GM18520 (cell line): ENCODE data around the gene SLC35D3.
"Not testable (repeated sequence)": the region's sequence is repeated elsewhere in the genome, so short reads cannot be mapped to it uniquely, and the experiment has no call there.

Experiments
- ATAC-seq: cut with Tn5 transposase; IDR thresholded peaks from one replicate; pipeline ENCODE4 v1.9.1; 2021; ENCODE audit not compliant: unreplicated experiment

SLC35D3 gene

DNA sequence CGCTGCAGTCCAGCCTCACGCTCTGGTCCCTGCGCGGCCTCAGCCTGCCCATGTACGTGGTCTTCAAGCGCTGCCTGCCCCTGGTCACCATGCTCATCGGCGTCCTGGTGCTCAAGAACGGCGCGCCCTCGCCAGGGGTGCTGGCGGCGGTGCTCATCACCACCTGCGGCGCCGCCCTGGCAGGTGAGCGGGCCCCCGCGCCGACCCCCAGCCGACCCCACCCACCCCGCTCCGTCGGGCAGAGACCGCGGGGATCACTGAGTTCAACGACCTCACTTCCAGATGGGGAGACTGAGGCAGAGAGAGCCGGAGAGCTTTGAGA is 545 bp downstream of the SLC35D3 start:
- ATAC-seq, result no peak

DNA sequence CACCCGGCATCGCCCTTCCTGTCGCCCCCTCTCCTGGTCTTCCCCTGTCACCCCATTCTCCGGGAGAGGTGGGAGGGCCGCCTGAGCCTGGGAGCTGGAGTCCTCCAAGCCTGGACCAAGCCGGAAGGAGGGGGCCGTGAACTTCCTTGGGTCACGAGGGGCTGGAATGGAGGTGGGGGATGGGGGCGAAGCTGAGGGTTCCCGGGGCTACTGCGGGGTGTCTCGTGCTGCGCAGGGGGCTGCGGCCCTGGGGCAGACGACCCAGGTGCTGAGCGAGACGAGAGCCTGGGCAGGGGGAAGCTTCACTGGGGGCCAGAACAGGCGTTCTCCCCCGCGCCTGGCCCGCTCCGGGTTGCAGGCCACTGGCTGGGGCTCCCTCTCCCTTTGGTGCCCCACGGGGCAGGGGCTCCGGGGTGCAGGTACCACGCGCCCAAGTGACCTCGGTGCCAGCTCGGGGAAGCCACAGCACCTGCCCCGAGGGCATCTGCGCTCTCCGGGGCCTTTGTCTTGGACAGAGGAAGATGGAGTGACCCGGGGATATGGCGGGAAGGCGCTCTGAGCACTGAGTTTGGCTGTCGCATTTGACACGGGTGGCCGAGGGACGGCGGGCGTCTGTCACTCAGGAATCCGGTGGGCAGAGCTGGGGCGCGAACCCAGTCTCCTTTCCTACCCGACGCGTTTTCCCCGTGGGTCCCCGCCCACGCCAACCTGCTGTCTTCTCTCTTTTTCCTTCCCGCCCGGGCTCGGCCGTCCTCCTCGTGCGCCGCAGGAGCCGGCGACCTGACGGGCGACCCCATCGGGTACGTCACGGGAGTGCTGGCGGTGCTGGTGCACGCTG is 1.2 kb downstream of the SLC35D3 start:
- no peak for ATAC-seq

DNA sequence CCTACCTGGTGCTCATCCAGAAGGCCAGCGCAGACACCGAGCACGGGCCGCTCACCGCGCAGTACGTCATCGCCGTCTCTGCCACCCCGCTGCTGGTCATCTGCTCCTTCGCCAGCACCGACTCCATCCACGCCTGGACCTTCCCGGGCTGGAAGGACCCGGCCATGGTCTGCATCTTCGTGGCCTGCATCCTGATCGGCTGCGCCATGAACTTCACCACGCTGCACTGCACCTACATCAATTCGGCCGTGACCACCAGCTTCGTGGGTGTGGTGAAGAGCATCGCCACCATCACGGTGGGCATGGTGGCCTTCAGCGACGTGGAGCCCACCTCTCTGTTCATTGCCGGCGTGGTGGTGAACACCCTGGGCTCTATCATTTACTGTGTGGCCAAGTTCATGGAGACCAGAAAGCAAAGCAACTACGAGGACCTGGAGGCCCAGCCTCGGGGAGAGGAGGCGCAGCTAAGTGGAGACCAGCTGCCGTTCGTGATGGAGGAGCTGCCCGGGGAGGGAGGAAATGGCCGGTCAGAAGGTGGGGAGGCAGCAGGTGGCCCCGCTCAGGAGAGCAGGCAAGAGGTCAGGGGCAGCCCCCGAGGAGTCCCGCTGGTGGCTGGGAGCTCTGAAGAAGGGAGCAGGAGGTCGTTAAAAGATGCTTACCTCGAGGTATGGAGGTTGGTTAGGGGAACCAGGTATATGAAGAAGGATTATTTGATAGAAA is 2.0 kb downstream of the SLC35D3 start:
- ATAC-seq, result no peak

DNA sequence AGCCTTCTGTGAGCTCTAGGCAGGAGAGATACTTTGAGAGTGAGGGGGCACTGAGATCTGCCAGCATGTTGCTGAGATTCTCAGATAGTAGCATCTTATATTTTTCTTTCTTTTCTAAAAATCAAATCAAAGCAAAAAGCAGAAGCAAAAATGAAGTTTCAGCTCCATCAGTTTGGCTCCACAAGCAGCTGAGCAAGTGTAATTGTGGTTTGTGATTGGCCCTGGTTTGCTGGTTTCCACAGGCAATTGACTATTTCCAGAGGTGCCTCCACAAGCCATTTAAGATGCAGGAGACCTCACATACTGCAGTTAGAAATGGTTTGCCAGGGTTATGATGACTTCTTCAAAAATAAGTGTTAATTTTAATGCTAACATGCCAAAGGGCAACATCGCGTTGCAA is 4.3 kb downstream of the SLC35D3 start:
- no peak for ATAC-seq

DNA sequence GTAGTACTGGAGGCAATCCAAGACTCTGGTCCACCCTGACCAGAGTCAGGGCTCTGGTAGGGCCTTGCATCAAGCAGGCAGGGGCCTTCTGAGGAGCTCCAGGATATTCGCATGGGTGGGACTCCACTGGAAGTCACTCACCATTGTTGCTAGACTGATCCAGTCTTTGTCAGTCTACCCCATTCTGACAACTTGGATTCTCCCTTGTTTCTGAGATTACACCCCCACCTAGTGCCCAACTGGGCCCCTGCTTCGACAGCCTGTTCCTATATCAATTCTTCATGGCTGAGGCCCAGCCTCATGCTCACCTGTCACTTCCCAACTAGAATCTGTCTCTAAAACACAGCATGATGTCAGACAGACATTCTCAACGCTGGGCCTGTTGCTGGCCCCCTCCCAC is 5.2 kb downstream of the SLC35D3 start:
- no peak for ATAC-seq

DNA sequence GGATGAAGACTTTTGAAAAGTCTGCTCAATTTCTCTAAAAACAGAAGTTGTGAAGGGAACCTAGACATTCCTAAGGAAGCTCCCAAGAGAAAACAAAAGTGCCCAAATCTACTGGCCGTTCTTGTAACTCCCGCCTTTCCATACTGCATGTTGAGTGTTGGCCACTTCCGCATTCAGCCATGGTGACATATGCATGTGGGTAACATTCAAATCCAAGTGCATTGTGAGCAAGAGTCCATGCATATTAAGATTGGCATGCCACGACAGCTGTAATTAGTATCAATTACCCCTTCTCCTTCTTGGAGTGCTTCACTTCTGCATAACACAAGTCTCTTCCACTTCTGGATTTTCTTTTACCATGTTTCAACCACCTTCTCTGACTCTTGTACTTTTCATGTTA is 8.4 kb downstream of the SLC35D3 start:
- no peak for ATAC-seq

DNA sequence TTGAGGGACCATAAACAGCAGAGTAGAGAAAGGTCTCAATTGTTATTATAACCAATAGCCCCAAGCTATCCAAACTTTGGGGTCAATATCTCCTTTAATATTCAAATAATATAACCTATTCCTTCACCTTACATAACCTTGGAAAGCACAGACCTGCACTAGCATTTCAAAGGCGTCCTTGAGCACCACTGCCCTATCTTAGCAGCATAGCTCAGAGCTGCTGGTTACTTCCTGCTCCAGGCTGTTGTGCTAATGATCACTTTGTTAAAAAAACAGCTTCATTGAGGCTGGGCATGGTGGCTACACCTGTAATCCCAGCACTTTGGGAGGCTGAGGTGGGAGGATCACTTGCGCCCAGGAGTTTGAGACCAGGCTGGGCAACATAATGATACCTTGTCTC is 10.5 kb downstream of the SLC35D3 start:
- no peak for ATAC-seq

DNA sequence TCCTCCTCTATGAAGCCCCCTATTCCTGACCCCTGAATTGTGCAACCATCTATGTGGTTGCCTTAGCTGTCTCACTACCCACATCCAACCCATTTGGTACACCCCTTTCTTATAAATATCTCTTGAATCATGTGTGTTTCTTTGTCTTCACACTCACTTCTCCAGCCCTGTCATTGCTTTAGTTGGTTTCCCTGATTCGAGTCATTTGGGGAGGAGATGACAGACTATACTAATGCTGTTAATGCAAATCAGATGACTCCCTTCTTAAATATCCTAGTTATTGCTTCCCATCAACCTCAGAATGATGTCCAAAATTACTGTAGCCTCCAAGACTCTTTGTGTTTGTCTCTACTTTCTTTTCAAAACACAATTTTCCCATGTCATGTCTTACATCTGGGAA is 23.0 kb downstream of the SLC35D3 start:
- ATAC-seq, result no peak

DNA sequence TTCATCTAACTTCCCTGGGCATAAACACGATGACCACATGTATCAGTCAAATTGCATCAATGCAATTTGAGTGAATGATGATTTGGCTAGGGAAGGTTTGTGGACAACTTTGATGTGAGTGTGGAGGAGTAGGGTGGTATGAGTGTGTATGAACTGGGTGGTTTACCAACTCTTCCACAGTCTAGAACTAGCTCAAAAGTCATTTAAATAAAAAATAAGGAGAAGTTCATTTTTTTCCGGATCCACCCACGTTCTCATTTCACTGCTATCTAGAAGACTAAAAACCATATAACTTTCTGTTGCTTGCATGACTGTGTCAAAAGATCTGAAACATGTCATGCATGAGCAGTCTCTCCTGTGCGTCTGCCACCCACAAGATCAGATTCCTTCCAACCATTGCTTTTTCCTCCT is 23.6 kb downstream of the SLC35D3 start:
- ATAC-seq, result no peak

DNA sequence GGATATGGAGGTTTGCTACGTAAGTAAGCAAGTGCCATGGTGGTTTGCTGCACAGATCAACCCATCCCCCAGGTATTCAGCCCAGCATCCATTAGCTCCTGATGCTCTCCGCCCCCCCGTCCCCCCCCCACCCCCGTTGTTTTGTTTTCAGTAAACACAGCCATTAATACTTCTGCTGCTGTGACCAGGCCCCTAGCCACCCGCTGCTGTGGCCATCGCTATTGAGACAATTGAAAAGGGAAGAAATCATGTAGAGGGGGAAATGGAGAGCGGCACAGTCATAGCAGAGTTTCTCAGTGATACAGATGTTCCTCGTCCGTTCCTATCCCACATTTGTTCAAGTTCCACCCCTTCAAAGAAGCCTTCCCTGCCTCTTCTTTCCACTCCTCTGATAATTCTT is 24.9 kb downstream of the SLC35D3 start:
- ATAC-seq, result no peak

DNA sequence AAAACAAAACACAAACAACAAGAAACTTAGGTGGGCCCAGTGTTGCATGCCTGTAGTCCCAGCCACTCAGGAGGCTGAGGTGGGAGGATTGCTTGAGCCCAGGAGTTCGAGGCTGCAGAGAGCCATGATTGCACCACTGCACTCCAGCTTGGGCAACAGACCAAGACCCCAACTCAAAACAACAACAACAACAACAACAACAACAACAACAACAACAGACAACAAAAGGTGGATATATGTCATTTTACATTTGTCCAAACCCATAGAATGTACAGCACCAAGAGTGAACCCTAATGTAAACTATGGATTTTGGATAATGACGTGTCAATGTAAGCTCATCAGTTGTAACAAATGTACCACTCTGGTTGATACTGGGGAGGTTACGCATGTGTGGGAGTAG is 27.9 kb downstream of the SLC35D3 start:
- not testable (repeated sequence) for ATAC-seq

DNA sequence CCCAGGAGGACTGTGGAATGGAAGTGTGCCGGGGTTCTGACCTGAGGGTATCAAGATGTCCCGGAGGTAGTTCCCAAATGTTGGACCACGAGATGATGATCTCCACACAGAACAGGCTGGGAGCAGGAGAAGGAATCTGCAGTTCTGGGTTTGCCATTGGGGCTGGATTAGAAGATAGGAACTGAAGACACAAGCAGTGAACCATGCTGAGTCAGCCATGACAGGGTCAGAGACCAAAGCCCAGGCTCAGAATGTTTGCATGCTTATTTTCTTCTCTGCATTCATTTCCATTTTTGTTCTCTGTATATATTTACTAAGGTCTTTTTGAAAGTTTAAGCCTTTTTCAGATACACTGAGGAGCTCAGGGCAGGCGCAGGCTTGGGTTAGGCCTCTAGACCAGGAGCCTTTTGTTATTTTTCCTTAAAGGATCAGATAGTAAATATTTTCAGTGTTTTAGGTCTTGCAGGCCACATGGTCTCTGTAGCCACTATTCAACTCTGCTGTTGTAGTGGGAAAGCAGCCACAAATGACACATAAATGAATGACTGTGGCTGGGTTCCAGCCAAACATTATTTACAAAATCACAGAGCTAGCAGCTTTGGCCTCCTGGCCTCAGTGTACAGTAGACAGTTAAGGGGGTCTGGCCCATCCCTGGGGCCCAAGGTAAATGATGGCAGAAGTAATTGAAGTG is 28.5 kb downstream of the SLC35D3 start:
- no peak for ATAC-seq

DNA sequence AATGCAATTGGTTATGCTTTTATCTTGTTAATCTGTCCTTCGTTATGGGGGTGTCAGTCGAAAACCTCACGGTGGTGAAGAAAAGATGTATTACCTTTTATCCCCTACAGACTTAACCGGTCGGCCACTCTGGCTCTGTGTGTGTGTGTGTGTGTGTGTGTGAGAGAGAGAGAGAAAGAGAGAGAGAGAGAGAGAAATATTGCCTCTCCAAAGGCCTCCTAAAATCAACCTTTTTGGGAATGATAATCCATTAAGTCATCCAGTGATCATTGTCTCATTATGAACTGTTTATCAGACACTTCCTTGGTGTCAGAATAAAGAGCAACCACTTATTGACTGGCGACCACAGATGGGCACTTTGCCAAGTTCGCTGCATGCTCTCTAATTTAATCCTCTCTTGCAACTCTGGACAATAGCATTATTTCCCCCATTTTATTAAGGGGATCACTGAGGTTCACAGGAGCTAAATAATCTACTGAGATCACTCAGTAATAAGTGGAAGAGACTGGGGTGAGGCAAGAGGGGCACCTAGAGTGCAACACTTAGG is 30.7 kb downstream of the SLC35D3 start:
- no peak for ATAC-seq

DNA sequence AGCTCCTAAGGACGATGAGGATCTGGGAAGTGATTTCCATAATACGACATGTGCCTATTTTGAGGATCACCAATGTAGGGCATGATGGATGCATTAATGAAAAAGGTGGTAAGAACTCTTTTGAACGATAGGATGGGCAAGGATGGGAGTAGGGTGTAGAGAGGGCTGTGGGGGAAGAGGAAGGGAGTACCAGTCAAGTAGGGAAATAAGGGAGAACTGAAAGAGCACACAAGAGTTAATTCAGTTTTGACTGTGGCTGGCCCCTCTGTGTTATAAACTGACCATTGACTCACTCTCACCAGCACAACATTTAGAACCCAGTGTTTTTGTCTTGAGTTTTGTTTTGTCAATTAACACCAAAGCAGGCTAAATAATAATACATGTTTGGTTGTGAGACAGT is 33.0 kb downstream of the SLC35D3 start:
- no peak for ATAC-seq

DNA sequence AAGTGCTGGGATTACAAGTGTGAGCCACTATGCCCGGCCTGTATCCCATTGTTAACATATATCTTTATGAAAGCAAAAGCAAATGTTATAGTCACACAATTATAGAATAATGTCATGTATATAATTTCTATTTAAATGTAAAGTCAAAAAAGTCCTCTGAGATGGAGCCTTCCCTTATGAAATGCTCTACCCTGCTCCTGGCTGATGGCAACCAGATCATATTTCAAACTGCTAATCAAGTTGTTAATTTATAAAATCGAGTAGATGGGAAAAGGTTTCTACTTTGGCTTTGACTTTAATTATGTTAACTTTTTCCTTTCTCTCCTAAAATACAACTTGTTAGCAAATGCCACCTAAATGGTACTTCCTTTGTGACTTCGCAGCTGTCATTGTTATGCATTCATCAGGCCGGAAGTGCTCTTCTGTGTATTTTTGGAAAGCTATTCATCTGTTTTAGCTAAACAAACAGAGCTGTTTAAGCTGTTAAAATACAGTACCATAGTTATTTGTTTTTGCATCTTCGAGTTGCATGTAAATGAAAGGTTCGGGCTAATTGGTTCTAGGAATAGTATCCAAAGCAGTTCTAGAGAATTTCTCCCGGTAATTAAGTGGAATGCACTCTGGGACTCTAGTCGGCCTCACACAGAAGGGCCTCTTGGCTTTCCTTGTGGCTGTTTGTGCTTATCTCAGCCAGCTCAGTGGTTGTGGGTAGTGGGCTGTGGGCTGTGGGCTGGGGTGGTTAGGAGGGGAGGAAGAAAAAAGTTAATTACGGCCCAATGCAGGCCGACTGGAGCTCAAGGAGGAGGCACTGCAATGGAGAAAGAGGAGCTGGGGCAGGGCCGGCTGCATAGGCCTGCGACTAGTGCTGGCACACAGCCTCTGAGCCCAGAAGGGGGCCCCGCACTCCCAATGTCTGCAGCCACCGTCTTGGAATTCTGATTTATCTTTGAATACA is 34.8 kb downstream of the SLC35D3 start:
- ATAC-seq, result no peak

DNA sequence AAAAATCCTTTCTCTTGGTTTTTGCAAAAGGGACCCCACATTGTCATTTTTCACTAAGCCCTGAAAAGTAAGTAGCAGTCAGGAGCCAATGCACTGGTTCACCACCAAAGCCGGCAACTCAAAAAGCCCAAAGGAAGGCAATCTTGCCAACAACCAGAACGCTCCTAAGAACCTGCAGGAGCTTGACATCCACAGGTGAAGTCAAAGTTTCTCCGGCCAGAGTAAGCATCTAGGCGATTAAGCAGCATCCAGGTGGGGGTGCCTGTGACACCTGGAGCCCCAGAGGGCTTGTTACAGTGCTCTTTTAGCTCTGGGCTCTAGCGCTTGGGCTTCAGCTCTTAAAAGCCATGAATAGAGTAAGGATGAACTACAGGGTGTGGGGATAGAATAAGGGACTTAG is 36.1 kb downstream of the SLC35D3 start:
- no peak for ATAC-seq

DNA sequence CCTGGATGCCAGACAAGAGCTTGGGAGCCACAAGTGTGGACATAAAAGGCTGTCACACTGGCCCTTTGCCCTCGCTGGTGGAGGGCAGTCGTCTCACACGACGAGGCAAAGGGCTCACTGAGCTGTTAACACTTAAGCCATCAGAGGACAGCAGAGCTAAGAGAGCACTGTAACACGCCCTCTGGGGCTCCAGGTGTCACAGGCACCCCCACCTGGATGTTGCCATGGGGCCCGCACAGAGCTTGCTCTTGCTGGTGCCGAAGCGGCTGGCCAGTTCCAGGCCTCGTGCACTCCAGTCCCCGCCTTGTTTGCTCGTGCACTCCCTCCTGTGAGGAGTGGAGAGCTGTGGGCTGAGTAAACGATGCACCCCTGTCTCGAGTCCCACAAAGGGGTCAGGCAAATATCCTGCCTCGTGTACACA is 37.4 kb downstream of the SLC35D3 start:
- no peak for ATAC-seq

DNA sequence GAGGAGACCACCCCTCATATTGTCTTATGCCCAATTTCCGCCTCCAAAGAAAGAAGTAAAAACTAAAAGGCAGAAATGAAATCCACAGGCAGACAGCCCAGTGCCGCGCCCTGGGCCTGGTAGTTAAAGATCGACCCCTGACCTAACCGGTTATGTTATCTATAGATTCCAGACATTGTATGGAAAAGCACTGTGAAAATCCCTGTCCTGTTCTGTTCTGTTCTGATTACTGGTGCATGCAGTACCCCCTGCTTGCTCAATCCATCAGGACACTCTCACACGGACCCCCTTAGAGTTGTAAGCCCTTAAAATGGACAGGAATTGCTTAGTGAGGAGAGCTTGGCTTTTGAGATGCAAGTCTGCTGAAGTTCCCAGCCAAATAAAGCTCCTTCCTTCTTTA is 37.8 kb downstream of the SLC35D3 start:
- ATAC-seq, result not testable (repeated sequence)

DNA sequence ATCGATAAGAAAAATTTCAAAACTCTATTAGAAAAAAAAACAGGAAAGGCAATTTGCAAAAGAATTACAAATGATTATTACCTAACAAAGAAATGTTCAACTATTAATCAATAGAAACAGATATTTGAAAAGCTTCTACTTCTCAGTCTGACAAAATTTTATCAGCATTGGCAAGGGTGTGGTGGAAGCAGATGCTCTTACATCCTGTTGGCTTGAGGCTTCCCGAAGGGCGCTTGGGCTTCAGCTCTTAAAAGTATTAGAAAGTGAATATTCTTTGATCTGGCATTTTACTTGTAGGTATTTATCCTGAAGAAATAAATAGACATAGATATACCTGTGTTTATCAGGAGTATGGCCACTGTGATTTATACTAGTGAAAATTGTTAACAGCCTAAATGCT is 38.7 kb downstream of the SLC35D3 start:
- ATAC-seq, result no peak

DNA sequence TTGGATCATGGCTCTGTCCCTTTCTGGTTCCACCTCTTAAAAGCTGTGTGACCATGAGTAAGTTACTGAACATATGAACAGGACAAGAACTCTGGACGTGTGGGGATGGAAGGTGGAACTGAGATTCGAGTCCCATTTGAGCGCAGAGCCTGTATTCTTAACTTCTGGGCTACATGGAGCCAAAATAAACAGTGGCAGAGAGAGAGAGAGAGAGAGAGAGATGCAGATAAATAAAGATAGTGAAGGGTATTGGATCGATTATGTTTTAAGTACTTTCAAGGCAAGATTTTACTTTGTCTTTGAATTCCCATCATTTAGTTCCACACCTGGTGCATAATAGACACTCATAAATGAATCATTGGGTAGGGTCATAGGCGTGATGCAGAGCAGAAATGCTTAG is 39.7 kb downstream of the SLC35D3 start:
- no peak for ATAC-seq

DNA sequence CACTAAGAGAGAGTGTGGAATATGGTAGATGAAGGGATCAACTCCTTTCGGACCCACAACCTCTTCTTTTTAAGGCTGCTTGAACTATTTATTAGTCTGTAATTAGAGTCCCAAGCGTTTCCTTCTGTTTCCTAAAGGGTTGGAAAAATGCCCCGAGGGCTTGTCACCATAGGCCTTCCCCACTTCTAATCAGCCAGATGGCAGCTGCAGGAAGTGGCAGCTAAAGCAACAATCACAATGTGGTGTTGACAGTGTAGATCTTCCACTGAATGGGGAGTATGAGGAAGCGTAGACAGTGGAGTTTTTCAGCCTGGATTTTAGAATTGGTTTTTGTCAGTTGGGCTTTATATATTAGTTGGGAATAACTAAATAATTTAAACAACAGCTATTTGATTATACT is 40.6 kb downstream of the SLC35D3 start:
- no peak for ATAC-seq
